H1 (cell line): ENCODE results near the gene SYN1. TPM values are rescaled to one million over a fixed set of nuclear protein-coding genes. Genes with fewer than 3 reads are reported as not detected.

Source experiments
- CTCF ChIA-PET: fragments of 300-600 bp; sonication (Branson Sonifier 250); formaldehyde crosslinking; loops from one replicate; lab custom pipeline; 2021; ENCODE audit not compliant: partially characterized antibody; lab: Charles Lee
- POLR2A ChIA-PET: fragments of 300-600 bp; sonication (Branson Sonifier 250); formaldehyde crosslinking; loops from one replicate; lab custom pipeline; 2021; ENCODE audit warnings: inconsistent platforms; ENCODE audit not compliant: partially characterized antibody; lab: Charles Lee
- DNase-seq, 2 experiments: peaks; one replicate each; pipeline versions ENCODE4 v3.0.0 to v3.0.0-alpha.2; 2010 to 2022; ENCODE audit warnings: low spot score in 2 of 2, low read depth in 1 of 2, mixed read lengths in 1 of 2
- FAIRE-seq: peaks from 2 replicates; lab custom pipeline; 2011; peaks lifted over from hg19 to GRCh38; lab: Jason Lieb, UNC
- H2AFZ ChIP-seq: 2 replicates; pipeline ENCODE4 v1.8.1; 2012; ENCODE audit warnings: low read length, inconsistent platforms
- H2AK5ac ChIP-seq: 2 replicates; pipeline ENCODE4 v1.6.1; 2013; ENCODE audit warnings: low read depth, low read length
- H2BK120ac ChIP-seq: replicated peaks from 2 replicates; pipeline ENCODE3; 2013; ENCODE audit warnings: low read depth, low read length, inconsistent platforms
- H2BK12ac ChIP-seq: 2 replicates; pipeline ENCODE4 v1.6.1; 2013; ENCODE audit warnings: low read depth, low read length
- H2BK15ac ChIP-seq: 2 replicates; pipeline ENCODE4 v1.6.1; 2013; ENCODE audit warnings: low read length
- H2BK20ac ChIP-seq: 2 replicates; pipeline ENCODE4 v1.6.1; 2013; ENCODE audit warnings: low read length
- H2BK5ac ChIP-seq: 2 replicates; pipeline ENCODE4 v1.6.1; 2013; ENCODE audit warnings: low read depth, low read length
- H3K14ac ChIP-seq: 2 replicates; pipeline ENCODE4 v1.6.1; 2013; ENCODE audit warnings: inconsistent platforms; ENCODE audit not compliant: insufficient read length
- H3K18ac ChIP-seq: 2 replicates; pipeline ENCODE4 v1.6.1; 2013; ENCODE audit warnings: low read length; ENCODE audit errors: extremely low read depth
- H3K23ac ChIP-seq: 2 replicates; pipeline ENCODE4 v1.6.1; 2013; ENCODE audit warnings: inconsistent platforms; ENCODE audit not compliant: insufficient read length
- H3K23me2 ChIP-seq: 2 replicates; pipeline ENCODE4 v1.6.1; 2013; ENCODE audit warnings: low read depth, low read length
- H3K27ac ChIP-seq: 2 replicates; pipeline ENCODE4 v1.6.1; 2011; ENCODE audit warnings: low read depth, low read length, inconsistent platforms
- H3K27me3 ChIP-seq, 4 experiments: replicated peaks in 1 of 4; 1 replicate in 1 of 4; 2 replicates in 3 of 4; pipeline versions ENCODE4 v1.6.1 to v1.8.1; 2011 to 2013; ENCODE audit warnings: low read length in 3 of 4, mild to moderate bottlenecking in 3 of 4, inconsistent platforms in 2 of 4, mixed read lengths in 2 of 4, moderate library complexity in 1 of 4; ENCODE audit not compliant: control insufficient read depth in 3 of 4, insufficient read depth in 3 of 4; ENCODE audit errors: extremely low read depth in 1 of 4
- H3K36me3 ChIP-seq, 4 experiments: 2 replicates each; pipeline versions ENCODE4 v1.6.1 to v1.8.1; 2011 to 2013; ENCODE audit warnings: mild to moderate bottlenecking in 4 of 4, low read length in 3 of 4, moderate library complexity in 2 of 4, control low read depth in 1 of 4, inconsistent platforms in 1 of 4; ENCODE audit not compliant: insufficient read depth in 4 of 4, control insufficient read depth in 2 of 4
- H3K4ac ChIP-seq: replicated peaks from 2 replicates; pipeline ENCODE3; 2013; ENCODE audit warnings: low read length, low read depth, mixed read lengths, inconsistent platforms; ENCODE audit not compliant: insufficient read length
- H3K4me1 ChIP-seq, 4 experiments: replicated peaks in 1 of 4; 1 replicate in 1 of 4; 2 replicates in 3 of 4; pipeline versions ENCODE4 v1.6.1 to v1.8.1; 2011 to 2013; ENCODE audit warnings: low read length in 3 of 4, inconsistent platforms in 2 of 4, mixed read lengths in 1 of 4; ENCODE audit not compliant: insufficient read depth in 4 of 4, control insufficient read depth in 3 of 4
- H3K4me2 ChIP-seq, 2 experiments: 2 replicates each; pipeline versions ENCODE4 v1.6.1 to v1.8.1; 2011 to 2013; ENCODE audit warnings: low read depth in 2 of 2, low read length in 2 of 2, control low read depth in 1 of 2, inconsistent platforms in 1 of 2, mild to moderate bottlenecking in 1 of 2; ENCODE audit not compliant: insufficient read depth in 1 of 2
- H3K4me3 ChIP-seq, 4 experiments: fragments of 200-600, 300-600 bp in 1 of 4; sonication (generic), shearing (Covaris generic), sonication (Bioruptor Twin) in 1 of 4; 2 replicates each; pipeline versions ENCODE4 v1.5.1 to v1.8.1; 2011 to 2016; ENCODE audit warnings: low read length in 4 of 4, low read depth in 3 of 4, control low read depth in 2 of 4, inconsistent platforms in 2 of 4, mild to moderate bottlenecking in 2 of 4, mixed read lengths in 1 of 4, moderate library complexity in 1 of 4; ENCODE audit not compliant: insufficient read depth in 2 of 4; ENCODE audit errors: extremely low read depth in 1 of 4
- H3K56ac ChIP-seq: replicated peaks from 2 replicates; pipeline ENCODE3; 2013; ENCODE audit warnings: low read depth, mild to moderate bottlenecking, mixed read lengths, low read length, inconsistent platforms; ENCODE audit not compliant: insufficient read length
- H3K79me1 ChIP-seq: 2 replicates; pipeline ENCODE4 v1.6.1; 2013; ENCODE audit warnings: low read depth, low read length, control low read depth
- H3K79me2 ChIP-seq, 2 experiments: 2 replicates each; pipeline versions ENCODE4 v1.6.1 to v1.8.1; 2012 to 2013; ENCODE audit warnings: low read length in 2 of 2, mild to moderate bottlenecking in 2 of 2, inconsistent platforms in 1 of 2; ENCODE audit not compliant: insufficient read depth in 2 of 2, control insufficient read depth in 1 of 2
- H3K9ac ChIP-seq, 4 experiments: replicated peaks in 1 of 4; 1 replicate in 1 of 4; 2 replicates in 3 of 4; pipeline versions ENCODE4 v1.6.1 to v1.8.1; 2011 to 2013; ENCODE audit warnings: low read depth in 3 of 4, low read length in 3 of 4, control low read depth in 2 of 4, mild to moderate bottlenecking in 2 of 4, moderate library complexity in 2 of 4, inconsistent platforms in 1 of 4; ENCODE audit errors: extremely low read depth in 1 of 4
- H3K9me3 ChIP-seq, 2 experiments: 2 replicates each; pipeline versions ENCODE4 v1.6.1 to v1.8.1; 2012 to 2013; ENCODE audit warnings: mild to moderate bottlenecking in 2 of 2, moderate library complexity in 2 of 2, control low read depth in 1 of 2, inconsistent platforms in 1 of 2, low read depth in 1 of 2, low read length in 1 of 2, mixed read lengths in 1 of 2; ENCODE audit not compliant: insufficient read depth in 2 of 2
- H4K20me1 ChIP-seq, 2 experiments: replicated peaks in 1 of 2; 2 replicates each; pipeline versions ENCODE3 to v1.8.1; 2011 to 2013; ENCODE audit warnings: inconsistent platforms in 2 of 2, low read length in 2 of 2, mild to moderate bottlenecking in 1 of 2; ENCODE audit not compliant: insufficient read depth in 2 of 2, control insufficient read depth in 1 of 2
- H4K5ac ChIP-seq: 2 replicates; pipeline ENCODE4 v1.6.1; 2013; ENCODE audit warnings: low read length, low read depth, mixed read lengths, inconsistent platforms; ENCODE audit not compliant: insufficient read length
- H4K8ac ChIP-seq: 2 replicates; pipeline ENCODE4 v1.8.0; 2013; ENCODE audit warnings: mild to moderate bottlenecking, moderate library complexity, low read length, inconsistent platforms; ENCODE audit not compliant: insufficient read depth; ENCODE audit errors: extremely low read depth
- H4K91ac ChIP-seq: replicated peaks from 2 replicates; pipeline ENCODE3; 2013; ENCODE audit warnings: low read length, mixed read lengths, inconsistent platforms; ENCODE audit not compliant: insufficient read length
- CBX5 ChIP-seq: fragments of 300-800, 300-1000 bp; sonication (generic); IDR thresholded peaks from 2 replicates; pipeline ENCODE4 v1.7.1; 2016; ENCODE audit warnings: antibody characterized with exemption, low read length, low read depth
- CHD1 ChIP-seq: IDR thresholded peaks from 2 replicates; pipeline ENCODE4 v1.6.1; 2012; ENCODE audit warnings: low read depth, low read length, improper control_type of control experiment
- CHD2 ChIP-seq: IDR thresholded peaks from 2 replicates; pipeline ENCODE4 v1.6.1; 2012; ENCODE audit warnings: low read length, improper control_type of control experiment
- CREB1 ChIP-seq: IDR thresholded peaks from 2 replicates; pipeline ENCODE4 v1.6.1; 2012; ENCODE audit warnings: inconsistent platforms
- EGR1 ChIP-seq: IDR thresholded peaks from 2 replicates; pipeline ENCODE4 v1.6.1; 2011; ENCODE audit warnings: low read depth, low read length, borderline replicate concordance
- EZH2 ChIP-seq: fragments of 200-600 bp; sonication (generic); IDR thresholded peaks from 2 replicates; pipeline ENCODE4 v1.7.1; 2012; ENCODE audit warnings: low read depth, mild to moderate bottlenecking, moderate library complexity, low read length, inconsistent platforms; ENCODE audit not compliant: severe bottlenecking
- POLR2A ChIP-seq, 2 experiments: IDR thresholded peaks; 1 replicate in 1 of 2; 2 replicates in 1 of 2; pipeline ENCODE4 v1.6.1; 2011; ENCODE audit warnings: low read depth in 2 of 2, low read length in 2 of 2, mild to moderate bottlenecking in 2 of 2; ENCODE audit errors: control extremely low read depth in 1 of 2
- POU5F1 ChIP-seq: IDR thresholded peaks from 2 replicates; pipeline ENCODE4 v1.6.1; 2011; ENCODE audit warnings: low read depth, mild to moderate bottlenecking, low read length, moderate library complexity
- SP4 ChIP-seq: IDR thresholded peaks from 2 replicates; pipeline ENCODE4 v1.6.1; 2012; ENCODE audit warnings: low read length, inconsistent platforms
- TAF7 ChIP-seq: optimal IDR thresholded peaks from 2 replicates; pipeline ENCODE3; 2011; ENCODE audit warnings: low read depth, mild to moderate bottlenecking, inconsistent platforms, low read length, moderate library complexity, borderline replicate concordance
- YY1 ChIP-seq: IDR thresholded peaks from 2 replicates; pipeline ENCODE4 v1.6.1; 2011; ENCODE audit warnings: low read depth, mild to moderate bottlenecking, low read length
- WGBS, 2 experiments: shearing (Covaris generic) in 1 of 2; methylation state at CpG; one replicate each; pipeline versions ENCODE4 v1.1.6 to v1.1.7; 2013 to 2015; ENCODE audit warnings: low lambda C conversion rate in 2 of 2, mixed read lengths in 2 of 2, inconsistent platforms in 1 of 2, low coverage in 1 of 2, missing lambda C conversion rate in 1 of 2; ENCODE audit not compliant: insufficient replicate concordance in 2 of 2, insufficient coverage in 1 of 2, insufficient read length in 1 of 2; ENCODE audit errors: extremely low coverage in 1 of 2, missing lambda C conversion rate in 1 of 2; 5-methylcytosine and 5-hydroxymethylcytosine counted together
- polyA plus RNA-seq, 7 experiments: library from polyadenylated mRNA; depleted of rRNA in 3 of 7; stranded (reverse) in 5 of 7; unstranded in 2 of 7; fragments of >200 nt in 5 of 7; fragments of 200-250 nt in 2 of 7; gene quantifications; 1 replicate in 5 of 7; 2 replicates in 1 of 7; 4 replicates in 1 of 7; pipeline versions ENCODE4 v1.2.1 to v1.2.3, GENCODE V29; 2011 to 2013; ENCODE audit warnings: missing spikeins in 2 of 7, mixed read lengths in 2 of 7
- total RNA-seq: library from RNA; stranded (reverse); fragmentation: NEBNext Ultra II Directional; extraction: Animal tissue kit (Norgen Biotek cat#: 25700); gene quantifications from 2 replicates; pipeline ENCODE4 v1.2.1, GENCODE V29; 2021
- TF ChIP-seq, protein P1 (sequence below): IDR thresholded peaks from 2 replicates; pipeline ENCODE4 v1.6.1; 2012; ENCODE audit warnings: low read length, inconsistent platforms

SYN1 gene
- total and polyA plus RNA-seq, 2 of the 8 experiments (the other 6 are each of a cell fraction or from before 2014, with no cell fraction given): 2.1 to 14.1 TPM

DNA sequence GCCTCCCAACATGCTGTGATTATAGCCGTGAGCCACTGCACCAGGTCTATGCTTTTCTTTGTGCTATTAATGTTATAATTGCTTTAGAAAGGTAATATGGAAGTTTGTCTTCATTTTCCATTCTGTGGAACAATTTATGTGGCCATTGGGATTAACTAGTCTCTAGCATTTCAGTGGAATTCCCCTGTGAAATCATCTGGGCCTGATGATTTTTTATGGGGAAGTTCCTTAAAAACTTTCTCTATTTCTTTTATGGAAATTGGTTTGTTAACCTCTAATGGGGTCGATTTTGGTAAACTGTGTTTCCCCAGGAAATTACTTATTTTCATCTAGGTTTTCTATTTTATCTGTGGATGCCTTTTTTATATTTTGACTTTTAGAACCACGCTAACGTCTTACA is 26.1 kb downstream of the SYN1 start:
- no peak overlapping the region for H3K14ac ChIP-seq
- no peaks in the 10 kb centered on the region for H3K79me2 ChIP-seq
- no peaks in the 10 kb centered on the region for H3K27me3 ChIP-seq
- no peaks in the 10 kb centered on the region for H4K20me1 ChIP-seq
- H4K5ac ChIP-seq: no peak overlapping the region
- no peaks in the 10 kb centered on the region for H3K79me1 ChIP-seq
- H2BK15ac ChIP-seq: no peak overlapping the region
- TF ChIP-seq POU5F1: no peak
- TF ChIP-seq CREB1: no peak
- no peak for TF ChIP-seq YY1
- TF ChIP-seq CHD1: no peak
- TF ChIP-seq EGR1: no peak
- TF ChIP-seq TAF7: no peak
- no peak for TF ChIP-seq EZH2
- no peak for TF ChIP-seq CHD2
- no peak for TF ChIP-seq SP4
- TF ChIP-seq CBX5: no peak
- TF ChIP-seq POLR2A (IDR thresholded peaks at IDR 0.05; ENCODE audit: control extremely low read depth in 1 of 2, low read depth in 2 of 2, low read length in 2 of 2): no peak
- TF ChIP-seq, protein P1, sequence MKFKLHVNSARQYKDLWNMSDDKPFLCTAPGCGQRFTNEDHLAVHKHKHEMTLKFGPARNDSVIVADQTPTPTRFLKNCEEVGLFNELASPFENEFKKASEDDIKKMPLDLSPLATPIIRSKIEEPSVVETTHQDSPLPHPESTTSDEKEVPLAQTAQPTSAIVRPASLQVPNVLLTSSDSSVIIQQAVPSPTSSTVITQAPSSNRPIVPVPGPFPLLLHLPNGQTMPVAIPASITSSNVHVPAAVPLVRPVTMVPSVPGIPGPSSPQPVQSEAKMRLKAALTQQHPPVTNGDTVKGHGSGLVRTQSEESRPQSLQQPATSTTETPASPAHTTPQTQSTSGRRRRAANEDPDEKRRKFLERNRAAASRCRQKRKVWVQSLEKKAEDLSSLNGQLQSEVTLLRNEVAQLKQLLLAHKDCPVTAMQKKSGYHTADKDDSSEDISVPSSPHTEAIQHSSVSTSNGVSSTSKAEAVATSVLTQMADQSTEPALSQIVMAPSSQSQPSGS: no peak
- no peak overlapping the region for H4K91ac ChIP-seq
- no peak overlapping the region for H3K4me3 ChIP-seq
- no peaks in the 10 kb centered on the region for H3K4me1 ChIP-seq
- no peaks in the 10 kb centered on the region for H3K23me2 ChIP-seq
- no peak overlapping the region for H3K27ac ChIP-seq
- POLR2A ChIA-PET: interaction anchor here (0.9 kb wide), 1 partner anchor 11 kb away, joined by 3 read pairs; the partner anchor contains the start of gene TIMP1
- H3K9ac ChIP-seq: no peak overlapping the region
- H3K4ac ChIP-seq: no peak overlapping the region
- H2AFZ ChIP-seq: no peak overlapping the region
- no peak overlapping the region for H2AK5ac ChIP-seq
- H2BK20ac ChIP-seq: no peak overlapping the region
- no peak overlapping the region for H2BK5ac ChIP-seq
- H4K8ac ChIP-seq: no peak overlapping the region
- H3K9me3 ChIP-seq: no peaks in the 10 kb centered on the region
- no peak overlapping the region for H3K23ac ChIP-seq
- CTCF ChIA-PET: no interaction called here
- H3K18ac ChIP-seq: no peak overlapping the region
- no peaks in the 10 kb centered on the region for H3K36me3 ChIP-seq
- no peak overlapping the region for H2BK120ac ChIP-seq
- no peak overlapping the region for H2BK12ac ChIP-seq
- FAIRE-seq (no peak), DNase-seq (no peak)
- WGBS, 2 experiments: 88% methylated on average over 4 of the region's 4 CpGs; no CpG with 5 or more reads in 1 of the 2 experiments
- no peak overlapping the region for H3K4me2 ChIP-seq
- no peak overlapping the region for H3K56ac ChIP-seq
